Activated CD8-positive, alpha-beta memory T cell treated with anti-CD3 and anti-CD28 coated beads, Interleukin-2, amount 50 U/mL, for 48 hours (primary cell): Measurements from ENCODE around the gene CHD1L.
"Not testable (repeated sequence)": the region's sequence is repeated elsewhere in the genome, so short reads cannot be mapped to it uniquely, and the experiment has no call there.

ENCODE experiments used
- DNase-seq: peaks from one replicate; pipeline ENCODE4 v3.0.0-alpha.2; 2020

The CHD1L gene

GRCh38 chr1:147235822-147236221 lies 6.7 kb upstream of the CHD1L start:
- no peak for DNase-seq

DNA sequence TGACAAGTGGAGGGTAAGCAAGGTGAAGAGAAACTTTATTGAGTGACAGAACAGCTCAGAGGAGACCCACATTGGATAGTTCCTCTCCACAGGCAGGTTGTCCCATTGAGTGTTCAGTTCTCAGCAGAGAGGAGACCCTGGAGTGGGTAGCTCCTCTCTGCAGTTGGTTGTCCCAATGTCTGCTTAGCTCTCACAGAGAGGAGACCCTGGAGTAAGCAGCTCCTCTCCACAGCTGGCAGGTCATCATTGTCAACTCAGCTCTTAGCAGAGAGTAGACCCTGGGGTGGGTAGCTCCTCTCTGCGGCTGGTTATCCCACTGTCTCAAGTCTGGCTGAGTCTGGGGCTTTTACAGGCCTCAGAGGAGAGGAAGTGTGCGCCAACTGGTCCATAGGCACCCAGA lies 6.0 kb upstream of the CHD1L start:
- DNase-seq: no peak

GRCh38 chr1:147236959-147237791 lies 5.3 kb upstream of the CHD1L start:
- no peak for DNase-seq

DNA sequence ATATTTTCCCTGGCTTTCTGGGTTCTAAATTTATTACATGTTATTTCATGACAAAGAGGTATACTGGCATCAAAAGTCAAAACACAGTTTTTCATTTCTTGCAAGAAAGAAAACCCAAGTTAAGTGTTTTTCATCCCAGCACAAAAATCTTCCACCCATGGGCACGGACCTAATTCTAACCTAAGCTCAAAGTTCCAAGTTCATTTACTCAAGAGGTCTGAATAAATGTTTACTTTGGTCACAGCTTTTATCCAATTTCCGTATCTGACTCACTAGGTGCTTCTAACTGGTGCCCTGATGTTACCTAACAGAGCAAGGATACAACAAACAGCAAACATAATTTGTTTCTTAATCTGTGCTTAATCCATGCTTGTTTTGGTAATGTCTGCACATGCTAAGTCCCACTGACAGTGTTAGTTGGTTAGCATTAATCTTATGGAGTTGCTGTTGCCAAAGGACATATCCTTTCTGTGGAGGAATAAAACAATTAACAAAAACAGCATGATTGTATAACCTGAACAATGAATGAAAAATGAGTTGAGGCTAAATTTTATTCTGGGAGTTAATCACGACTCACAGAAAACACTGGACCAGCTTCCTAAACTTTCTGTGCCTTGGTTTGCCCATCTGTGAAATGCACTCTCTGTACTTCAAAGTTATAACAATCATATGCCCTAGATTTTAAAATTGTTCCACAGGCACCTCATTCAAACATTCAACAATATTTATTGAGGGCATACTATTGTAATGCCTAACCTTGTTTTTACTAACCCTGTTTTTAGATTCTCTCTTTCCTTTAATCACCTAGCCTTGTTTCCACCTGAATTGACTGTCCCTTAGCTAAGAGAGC lies 4.2 kb upstream of the CHD1L start:
- DNase-seq: no peak

- no peak for DNase-seq
Measured at GRCh38 chr1:147238925-147239820, 3.3 kb upstream of the CHD1L start.

DNA sequence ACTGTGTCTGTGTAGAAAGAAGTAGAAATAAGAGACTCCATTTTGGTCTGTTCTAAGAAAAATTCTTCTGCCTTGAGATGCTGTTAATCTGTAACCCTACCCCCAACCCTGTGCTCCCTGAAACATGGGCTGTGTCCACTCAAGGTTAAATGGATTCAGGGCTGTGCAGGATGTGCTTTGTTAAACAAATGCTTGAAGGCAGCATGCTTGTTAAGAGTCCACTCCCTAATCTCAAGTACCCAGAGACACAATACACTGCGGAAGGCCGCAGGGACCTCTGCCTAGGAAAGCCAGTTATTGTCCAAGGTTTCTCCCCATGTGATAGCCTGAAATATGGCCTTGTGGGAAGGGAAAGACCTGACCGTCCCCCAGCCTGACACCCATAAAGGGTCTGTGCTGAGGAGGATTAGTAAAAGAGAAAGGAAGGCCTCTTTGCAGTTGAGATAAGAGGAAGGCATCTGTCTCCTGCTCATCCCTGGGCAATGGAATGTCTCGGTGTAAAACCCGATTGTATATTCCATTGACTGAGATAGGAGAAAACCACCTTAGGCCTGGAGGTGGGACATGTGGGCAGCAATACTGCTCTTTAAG lies 2.3 kb upstream of the CHD1L start:
- DNase-seq: not testable (repeated sequence)

DNA sequence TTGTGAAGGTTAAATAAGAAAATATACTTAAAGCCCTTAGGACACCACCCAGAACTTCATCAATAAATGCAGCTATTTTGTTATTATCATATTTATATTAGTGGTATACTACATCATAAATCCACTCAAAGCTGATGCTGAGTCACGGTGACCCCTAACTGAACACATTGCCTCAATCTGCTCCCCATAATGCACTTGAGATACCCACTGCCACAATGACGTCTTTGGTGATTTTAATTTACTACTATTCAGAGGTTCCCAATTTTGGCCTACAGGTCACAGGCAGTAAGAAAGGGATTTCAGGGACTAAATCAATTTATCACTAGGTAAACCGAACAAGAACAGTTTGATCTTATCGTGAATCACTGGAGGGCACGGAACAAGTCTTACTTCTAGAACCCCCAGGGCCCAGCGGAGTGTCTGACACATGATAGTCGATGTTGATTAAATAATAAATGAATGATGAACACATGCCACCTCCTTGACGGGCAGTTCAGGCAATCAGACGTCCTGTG lies 493 bp upstream of the CHD1L start:
- DNase-seq: no peak

DNA sequence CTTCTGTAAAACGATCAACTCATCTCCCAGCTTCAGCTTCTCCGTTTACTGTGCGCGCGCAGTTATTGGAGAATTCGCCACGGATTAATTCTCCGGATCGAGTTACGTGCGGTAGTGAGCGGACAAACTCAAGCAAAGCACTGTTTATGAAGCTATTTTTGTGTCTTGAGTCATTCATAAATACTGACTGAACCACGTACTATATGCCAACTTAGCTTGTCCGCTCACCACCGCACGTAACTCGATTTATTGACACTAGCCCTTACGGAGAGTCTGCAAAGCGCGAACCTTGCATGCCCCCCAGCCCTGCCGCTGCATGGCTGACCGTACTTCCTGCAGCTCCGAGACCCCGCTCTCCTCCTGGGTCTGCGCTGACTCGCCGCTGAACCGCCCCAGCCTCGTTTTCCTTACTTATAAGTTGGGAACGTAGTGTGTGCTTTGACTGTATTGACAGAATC lies 773 bp downstream of the CHD1L start:
- DNase-seq: peak; percentile 72

GRCh38 chr1:147243841-147244240 lies 1.4 kb downstream of the CHD1L start:
- no peak for DNase-seq

GRCh38 chr1:147245129-147245528 lies 2.6 kb downstream of the CHD1L start:
- no peak for DNase-seq

- DNase-seq: no peak
Measured at GRCh38 chr1:147245586-147246021, 3.1 kb downstream of the CHD1L start.

DNA sequence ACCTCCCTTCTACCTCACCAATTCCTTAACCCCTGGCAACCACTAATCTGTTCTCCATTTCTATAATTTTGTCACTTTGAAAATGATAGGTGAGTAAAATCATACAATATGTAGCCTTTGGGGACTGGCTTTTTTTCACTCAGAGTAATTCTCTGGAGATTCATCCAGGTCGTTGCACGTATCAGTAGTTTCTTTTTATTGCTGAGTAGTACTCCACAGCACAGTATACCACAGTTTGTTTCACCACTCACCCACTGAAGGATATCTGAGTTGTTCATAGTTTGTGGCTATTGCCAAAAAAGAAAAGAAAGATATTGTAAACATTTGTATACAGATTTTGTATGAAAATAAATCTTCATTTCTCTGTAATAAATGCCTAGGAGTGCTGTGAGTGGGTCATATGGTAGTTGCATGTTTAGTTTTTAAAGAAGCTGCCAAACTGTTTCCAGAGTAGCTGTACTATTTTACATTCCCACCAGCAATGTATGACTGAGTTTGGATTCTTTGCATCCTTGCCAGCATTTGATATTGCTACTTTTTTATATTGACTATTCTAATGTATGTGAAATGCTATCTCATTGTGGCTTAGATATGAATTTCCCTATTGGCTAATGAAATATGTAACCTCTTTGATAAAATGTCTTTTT lies 3.7 kb downstream of the CHD1L start:
- DNase-seq: no peak

DNA sequence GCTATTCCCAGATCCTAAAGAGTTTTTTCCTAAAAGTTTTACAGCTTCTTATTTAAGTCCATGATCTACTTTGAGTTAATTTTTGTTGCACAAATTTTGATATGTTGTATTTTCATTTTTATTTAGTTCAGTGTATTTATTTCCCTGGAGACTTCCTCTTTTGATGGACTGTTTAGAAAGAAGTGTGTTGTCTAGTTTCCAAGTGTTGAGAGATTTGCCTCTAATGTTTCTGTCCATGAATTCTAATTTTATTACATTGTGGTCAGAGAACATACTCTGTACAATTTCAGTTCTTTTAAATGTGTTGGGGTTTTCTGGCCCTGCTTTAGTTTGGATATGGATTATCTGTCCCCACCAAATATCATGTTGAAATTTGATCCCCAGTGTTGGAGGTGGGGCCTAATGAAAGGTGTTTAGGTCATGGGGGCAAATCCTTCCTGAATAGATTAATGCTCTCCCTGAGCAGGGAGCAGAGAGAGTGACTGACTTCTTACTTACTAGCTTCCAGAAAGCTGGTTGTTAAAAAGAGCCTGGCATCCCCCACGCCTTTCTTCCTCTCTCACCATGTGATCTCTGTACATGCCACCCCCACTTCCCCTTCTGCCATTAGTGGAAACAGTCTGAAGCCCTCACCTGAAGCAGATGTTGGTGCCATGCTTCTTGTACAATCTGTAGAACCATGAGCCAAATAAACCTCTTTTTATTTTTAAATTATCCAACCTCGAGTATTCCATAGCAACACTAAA lies 4.6 kb downstream of the CHD1L start:
- no peak for DNase-seq

GRCh38 chr1:147247656-147248238 lies 5.3 kb downstream of the CHD1L start:
- DNase-seq: no peak

DNA sequence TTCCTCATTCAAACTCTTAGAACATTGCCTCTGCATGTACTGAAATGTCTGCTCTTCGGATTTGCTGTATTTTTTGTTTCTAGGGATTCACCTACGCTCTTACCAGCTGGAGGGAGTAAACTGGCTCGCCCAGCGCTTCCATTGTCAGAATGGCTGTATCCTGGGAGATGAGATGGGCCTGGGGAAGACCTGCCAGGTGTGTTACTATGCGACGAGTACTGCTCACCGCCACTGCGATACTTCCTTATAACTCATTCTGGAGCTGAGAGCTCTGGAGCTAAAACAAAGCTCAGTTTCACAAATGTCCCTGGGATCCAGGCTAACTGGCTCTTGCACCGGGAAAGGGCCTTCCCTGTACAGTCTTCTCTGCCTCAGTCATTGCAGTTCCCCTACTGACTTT lies 10.1 kb downstream of the CHD1L start:
- no peak for DNase-seq

GRCh38 chr1:147260956-147261355 lies 18.5 kb downstream of the CHD1L start:
- DNase-seq: no peak

- DNase-seq: no peak
Measured at GRCh38 chr1:147264158-147264768, 21.8 kb downstream of the CHD1L start.

DNA sequence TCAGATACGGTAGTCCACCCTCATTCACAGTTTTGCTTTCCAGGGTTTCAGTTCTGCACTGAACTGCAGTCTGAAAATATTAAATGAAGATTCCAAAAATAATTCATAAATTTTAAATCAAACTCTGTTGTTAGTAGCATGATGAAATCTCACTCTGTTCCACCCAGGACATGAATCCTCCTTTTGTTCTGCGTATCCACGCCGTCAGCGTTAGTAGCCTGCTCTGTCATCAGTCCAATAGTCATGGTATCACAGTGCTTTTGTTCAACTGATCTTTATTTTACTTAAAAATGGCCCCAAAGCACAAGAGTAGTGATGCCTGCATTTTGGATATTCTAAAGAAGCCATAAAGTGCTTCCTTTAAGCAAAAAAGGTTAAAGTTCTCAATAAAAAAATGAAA lies 23.9 kb downstream of the CHD1L start:
- no peak for DNase-seq

- DNase-seq: no peak
Measured at GRCh38 chr1:147267711-147268110, 25.2 kb downstream of the CHD1L start.

DNA sequence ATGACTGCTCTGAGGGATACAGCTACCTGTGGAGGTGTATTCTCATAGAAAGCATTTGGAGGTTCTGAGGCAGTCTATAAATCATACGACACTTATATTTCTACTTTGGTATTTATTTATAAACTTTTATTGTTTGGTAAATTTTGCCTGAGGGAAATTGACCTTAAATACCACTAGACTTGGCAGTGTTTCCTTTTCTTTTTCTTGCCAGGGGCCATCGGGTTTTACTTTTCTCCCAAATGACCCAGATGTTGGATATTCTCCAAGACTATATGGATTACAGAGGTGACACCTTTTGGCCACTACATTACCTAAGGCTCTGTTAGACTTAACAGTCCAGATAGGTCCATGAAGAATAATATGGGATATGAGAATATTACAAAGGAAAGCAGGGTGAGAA lies 28.2 kb downstream of the CHD1L start:
- no peak for DNase-seq
